HG02623 (cell line): Measurements from ENCODE around the gene CHD1L.
"Not testable (repeated sequence)": the region's sequence is repeated elsewhere in the genome, so short reads cannot be mapped to it uniquely, and the experiment has no call there.

ENCODE experiments used
- ATAC-seq: cut with Tn5 transposase; IDR thresholded peaks from one replicate; pipeline ENCODE4 v1.9.1; 2021; ENCODE audit warnings: moderate library complexity; ENCODE audit not compliant: unreplicated experiment

The CHD1L gene

GRCh38 chr1:147231032-147231431, 11.5 kb upstream of the CHD1L start:
- ATAC-seq = not testable (repeated sequence)

DNA sequence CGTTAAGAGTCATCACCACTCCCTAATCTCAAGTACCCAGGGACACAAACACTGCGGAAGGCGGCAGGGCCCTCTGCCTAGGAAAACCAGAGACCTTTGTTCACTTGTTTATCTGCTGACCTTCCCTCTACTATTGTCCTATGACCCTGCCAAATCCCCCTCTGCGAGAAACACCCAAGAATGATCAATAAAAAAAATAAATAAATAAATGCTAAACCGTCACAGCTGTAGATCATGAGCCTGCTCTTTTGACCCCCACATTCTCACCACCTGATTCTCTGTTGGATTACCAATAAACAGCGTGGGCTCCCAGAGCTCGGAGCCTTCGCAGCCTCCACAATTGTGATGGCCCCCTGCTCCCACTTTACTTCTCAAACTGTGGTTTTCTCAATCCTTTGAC, 8.6 kb upstream of the CHD1L start:
- ATAC-seq = not testable (repeated sequence)

GRCh38 chr1:147235822-147236221, 6.7 kb upstream of the CHD1L start:
- ATAC-seq = no peak

DNA sequence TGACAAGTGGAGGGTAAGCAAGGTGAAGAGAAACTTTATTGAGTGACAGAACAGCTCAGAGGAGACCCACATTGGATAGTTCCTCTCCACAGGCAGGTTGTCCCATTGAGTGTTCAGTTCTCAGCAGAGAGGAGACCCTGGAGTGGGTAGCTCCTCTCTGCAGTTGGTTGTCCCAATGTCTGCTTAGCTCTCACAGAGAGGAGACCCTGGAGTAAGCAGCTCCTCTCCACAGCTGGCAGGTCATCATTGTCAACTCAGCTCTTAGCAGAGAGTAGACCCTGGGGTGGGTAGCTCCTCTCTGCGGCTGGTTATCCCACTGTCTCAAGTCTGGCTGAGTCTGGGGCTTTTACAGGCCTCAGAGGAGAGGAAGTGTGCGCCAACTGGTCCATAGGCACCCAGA, 6.0 kb upstream of the CHD1L start:
- ATAC-seq = no peak

DNA sequence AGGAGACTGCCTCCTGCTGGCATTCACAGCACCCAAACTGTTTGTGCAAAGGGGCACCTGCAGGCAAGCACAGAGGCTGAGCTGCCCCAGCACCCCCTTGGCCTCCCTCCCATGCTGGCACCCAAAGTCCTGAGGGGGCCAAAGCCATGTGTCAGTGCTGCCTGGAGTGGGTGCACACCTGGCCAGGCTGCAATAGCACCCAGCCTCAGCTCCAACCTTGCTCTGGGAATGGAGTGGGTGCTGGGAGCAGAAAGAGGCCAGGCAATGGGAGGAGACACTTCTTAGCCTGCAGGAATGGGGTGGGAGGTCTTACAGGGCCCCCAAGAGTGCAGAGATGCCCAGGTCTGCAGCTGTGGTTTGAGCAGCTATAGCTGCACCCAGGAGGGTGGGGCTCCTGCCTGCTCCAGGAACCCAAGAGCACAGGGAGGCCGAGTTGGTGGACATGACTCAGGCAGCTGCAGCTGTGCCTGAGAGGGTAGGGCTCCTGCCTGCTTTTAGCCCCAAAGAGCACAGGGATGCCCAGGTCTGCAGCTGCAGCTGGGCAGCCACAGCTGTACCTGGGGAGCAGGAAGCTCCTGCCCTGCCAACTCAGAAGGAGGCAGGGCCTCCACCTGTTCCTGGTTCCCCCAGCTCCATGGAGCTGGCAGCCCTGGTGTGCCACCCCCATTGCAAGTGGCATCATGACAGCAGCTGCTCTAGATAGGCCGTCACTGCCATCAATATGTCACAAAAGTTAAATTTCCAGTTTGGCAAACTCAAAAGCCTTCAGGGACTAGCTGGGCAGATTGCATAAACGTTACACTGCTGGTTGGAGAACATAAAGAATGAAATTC, 5.3 kb upstream of the CHD1L start:
- ATAC-seq = no peak

DNA sequence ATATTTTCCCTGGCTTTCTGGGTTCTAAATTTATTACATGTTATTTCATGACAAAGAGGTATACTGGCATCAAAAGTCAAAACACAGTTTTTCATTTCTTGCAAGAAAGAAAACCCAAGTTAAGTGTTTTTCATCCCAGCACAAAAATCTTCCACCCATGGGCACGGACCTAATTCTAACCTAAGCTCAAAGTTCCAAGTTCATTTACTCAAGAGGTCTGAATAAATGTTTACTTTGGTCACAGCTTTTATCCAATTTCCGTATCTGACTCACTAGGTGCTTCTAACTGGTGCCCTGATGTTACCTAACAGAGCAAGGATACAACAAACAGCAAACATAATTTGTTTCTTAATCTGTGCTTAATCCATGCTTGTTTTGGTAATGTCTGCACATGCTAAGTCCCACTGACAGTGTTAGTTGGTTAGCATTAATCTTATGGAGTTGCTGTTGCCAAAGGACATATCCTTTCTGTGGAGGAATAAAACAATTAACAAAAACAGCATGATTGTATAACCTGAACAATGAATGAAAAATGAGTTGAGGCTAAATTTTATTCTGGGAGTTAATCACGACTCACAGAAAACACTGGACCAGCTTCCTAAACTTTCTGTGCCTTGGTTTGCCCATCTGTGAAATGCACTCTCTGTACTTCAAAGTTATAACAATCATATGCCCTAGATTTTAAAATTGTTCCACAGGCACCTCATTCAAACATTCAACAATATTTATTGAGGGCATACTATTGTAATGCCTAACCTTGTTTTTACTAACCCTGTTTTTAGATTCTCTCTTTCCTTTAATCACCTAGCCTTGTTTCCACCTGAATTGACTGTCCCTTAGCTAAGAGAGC, 4.2 kb upstream of the CHD1L start:
- no peak for ATAC-seq

DNA sequence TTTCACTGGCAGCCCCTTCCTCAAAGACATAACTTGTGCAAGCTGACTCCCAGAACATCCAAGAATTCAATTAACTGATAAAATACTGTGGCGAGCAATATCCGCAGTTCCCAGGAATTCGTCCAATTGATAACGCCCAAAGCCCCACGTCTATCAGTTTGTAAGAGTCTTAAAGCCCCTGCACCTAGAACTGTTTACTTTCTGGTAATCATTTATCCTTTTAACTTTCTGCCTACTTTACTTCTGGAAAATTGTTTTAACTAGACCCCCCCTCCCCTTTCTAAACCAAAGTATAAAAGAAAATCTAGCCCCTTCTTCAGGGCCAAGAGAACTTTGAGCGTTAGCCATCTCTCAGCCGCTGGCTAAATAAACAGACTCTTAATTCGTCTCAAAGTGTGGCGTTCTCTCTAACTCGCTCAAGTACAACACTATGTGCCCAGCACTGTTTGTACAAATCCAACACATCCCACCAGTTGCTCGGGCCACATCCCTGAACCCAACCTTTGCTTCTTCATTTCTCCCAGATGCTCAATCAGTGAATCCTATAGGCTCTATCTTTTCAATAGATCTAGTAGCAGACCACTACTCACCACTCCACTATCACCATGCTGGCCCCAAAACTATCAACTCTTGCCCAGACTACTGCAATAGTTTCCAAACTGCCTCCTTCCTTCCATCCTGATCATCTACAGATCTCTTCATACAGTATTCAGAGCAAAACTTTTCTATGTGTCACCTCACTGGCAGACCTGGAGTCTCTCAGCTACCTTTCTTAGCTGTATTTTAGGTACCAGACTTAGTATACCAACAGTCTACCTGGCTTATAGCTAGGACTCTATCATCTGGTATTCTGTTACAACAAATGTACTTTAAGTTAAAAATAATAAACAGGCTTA, 3.3 kb upstream of the CHD1L start:
- no peak for ATAC-seq

DNA sequence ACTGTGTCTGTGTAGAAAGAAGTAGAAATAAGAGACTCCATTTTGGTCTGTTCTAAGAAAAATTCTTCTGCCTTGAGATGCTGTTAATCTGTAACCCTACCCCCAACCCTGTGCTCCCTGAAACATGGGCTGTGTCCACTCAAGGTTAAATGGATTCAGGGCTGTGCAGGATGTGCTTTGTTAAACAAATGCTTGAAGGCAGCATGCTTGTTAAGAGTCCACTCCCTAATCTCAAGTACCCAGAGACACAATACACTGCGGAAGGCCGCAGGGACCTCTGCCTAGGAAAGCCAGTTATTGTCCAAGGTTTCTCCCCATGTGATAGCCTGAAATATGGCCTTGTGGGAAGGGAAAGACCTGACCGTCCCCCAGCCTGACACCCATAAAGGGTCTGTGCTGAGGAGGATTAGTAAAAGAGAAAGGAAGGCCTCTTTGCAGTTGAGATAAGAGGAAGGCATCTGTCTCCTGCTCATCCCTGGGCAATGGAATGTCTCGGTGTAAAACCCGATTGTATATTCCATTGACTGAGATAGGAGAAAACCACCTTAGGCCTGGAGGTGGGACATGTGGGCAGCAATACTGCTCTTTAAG, 2.3 kb upstream of the CHD1L start:
- not testable (repeated sequence) for ATAC-seq

- no peak for ATAC-seq
These were observed 493 bp upstream of the CHD1L start for GRCh38 chr1:147241934-147242448.

- ATAC-seq = no peak
These were observed 773 bp downstream of the CHD1L start for GRCh38 chr1:147243228-147243685.

- no peak for ATAC-seq
These were observed 1.4 kb downstream of the CHD1L start for GRCh38 chr1:147243841-147244240.

GRCh38 chr1:147245129-147245528, 2.6 kb downstream of the CHD1L start:
- no peak for ATAC-seq

GRCh38 chr1:147245586-147246021, 3.1 kb downstream of the CHD1L start:
- ATAC-seq = no peak

DNA sequence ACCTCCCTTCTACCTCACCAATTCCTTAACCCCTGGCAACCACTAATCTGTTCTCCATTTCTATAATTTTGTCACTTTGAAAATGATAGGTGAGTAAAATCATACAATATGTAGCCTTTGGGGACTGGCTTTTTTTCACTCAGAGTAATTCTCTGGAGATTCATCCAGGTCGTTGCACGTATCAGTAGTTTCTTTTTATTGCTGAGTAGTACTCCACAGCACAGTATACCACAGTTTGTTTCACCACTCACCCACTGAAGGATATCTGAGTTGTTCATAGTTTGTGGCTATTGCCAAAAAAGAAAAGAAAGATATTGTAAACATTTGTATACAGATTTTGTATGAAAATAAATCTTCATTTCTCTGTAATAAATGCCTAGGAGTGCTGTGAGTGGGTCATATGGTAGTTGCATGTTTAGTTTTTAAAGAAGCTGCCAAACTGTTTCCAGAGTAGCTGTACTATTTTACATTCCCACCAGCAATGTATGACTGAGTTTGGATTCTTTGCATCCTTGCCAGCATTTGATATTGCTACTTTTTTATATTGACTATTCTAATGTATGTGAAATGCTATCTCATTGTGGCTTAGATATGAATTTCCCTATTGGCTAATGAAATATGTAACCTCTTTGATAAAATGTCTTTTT, 3.7 kb downstream of the CHD1L start:
- ATAC-seq = no peak

DNA sequence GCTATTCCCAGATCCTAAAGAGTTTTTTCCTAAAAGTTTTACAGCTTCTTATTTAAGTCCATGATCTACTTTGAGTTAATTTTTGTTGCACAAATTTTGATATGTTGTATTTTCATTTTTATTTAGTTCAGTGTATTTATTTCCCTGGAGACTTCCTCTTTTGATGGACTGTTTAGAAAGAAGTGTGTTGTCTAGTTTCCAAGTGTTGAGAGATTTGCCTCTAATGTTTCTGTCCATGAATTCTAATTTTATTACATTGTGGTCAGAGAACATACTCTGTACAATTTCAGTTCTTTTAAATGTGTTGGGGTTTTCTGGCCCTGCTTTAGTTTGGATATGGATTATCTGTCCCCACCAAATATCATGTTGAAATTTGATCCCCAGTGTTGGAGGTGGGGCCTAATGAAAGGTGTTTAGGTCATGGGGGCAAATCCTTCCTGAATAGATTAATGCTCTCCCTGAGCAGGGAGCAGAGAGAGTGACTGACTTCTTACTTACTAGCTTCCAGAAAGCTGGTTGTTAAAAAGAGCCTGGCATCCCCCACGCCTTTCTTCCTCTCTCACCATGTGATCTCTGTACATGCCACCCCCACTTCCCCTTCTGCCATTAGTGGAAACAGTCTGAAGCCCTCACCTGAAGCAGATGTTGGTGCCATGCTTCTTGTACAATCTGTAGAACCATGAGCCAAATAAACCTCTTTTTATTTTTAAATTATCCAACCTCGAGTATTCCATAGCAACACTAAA, 4.6 kb downstream of the CHD1L start:
- ATAC-seq = no peak

GRCh38 chr1:147247656-147248238, 5.3 kb downstream of the CHD1L start:
- no peak for ATAC-seq

GRCh38 chr1:147252540-147252939, 10.1 kb downstream of the CHD1L start:
- no peak for ATAC-seq

GRCh38 chr1:147260956-147261355, 18.5 kb downstream of the CHD1L start:
- no peak for ATAC-seq
